Trophoblast cell (in vitro differentiated cells and primary cell): Measurements from ENCODE around the gene IRF7.

Experiments used
- DNase-seq, 2 donors: peaks; one replicate each; pipeline ENCODE4 v3.0.0-alpha.2; 2016
- H2AFZ ChIP-seq: 2 replicates; pipeline ENCODE4 v1.6.1; 2013; ENCODE audit warnings: low read length, moderate library complexity, mild to moderate bottlenecking; ENCODE audit not compliant: insufficient read depth, poor library complexity
- H2AK5ac ChIP-seq: 2 replicates; pipeline ENCODE4 v1.6.1; 2013; ENCODE audit warnings: mild to moderate bottlenecking, low read length
- H2BK120ac ChIP-seq: 2 replicates; pipeline ENCODE4 v1.6.1; 2013; ENCODE audit warnings: low read length, mild to moderate bottlenecking, moderate library complexity; ENCODE audit not compliant: insufficient read depth, poor library complexity
- H2BK12ac ChIP-seq: 2 replicates; pipeline ENCODE4 v1.6.1; 2013; ENCODE audit warnings: mild to moderate bottlenecking, low read length, moderate library complexity
- H2BK5ac ChIP-seq: 2 replicates; pipeline ENCODE4 v1.6.1; 2013; ENCODE audit warnings: low read length, low read depth, moderate library complexity, mild to moderate bottlenecking; ENCODE audit not compliant: poor library complexity
- H3K14ac ChIP-seq: 2 replicates; pipeline ENCODE4 v1.6.1; 2013; ENCODE audit warnings: mild to moderate bottlenecking, low read length
- H3K18ac ChIP-seq: 2 replicates; pipeline ENCODE4 v1.6.1; 2013; ENCODE audit warnings: mild to moderate bottlenecking, low read length
- H3K23ac ChIP-seq: 2 replicates; pipeline ENCODE4 v1.6.1; 2013; ENCODE audit warnings: low read length
- H3K27ac ChIP-seq: 2 replicates; pipeline ENCODE4 v1.5.1; 2013; ENCODE audit warnings: low read depth, mild to moderate bottlenecking, inconsistent platforms, low read length, moderate library complexity
- H3K27me3 ChIP-seq: 2 replicates; pipeline ENCODE4 v1.6.1; 2013; ENCODE audit warnings: inconsistent platforms, mild to moderate bottlenecking, low read length, moderate library complexity; ENCODE audit not compliant: insufficient read depth
- H3K36me3 ChIP-seq, 2 experiments: 1 replicate in 1 of 2; 2 replicates in 1 of 2; pipeline ENCODE4 v1.6.1; 2013; ENCODE audit warnings: low read length in 2 of 2, mild to moderate bottlenecking in 2 of 2, moderate library complexity in 1 of 2; ENCODE audit not compliant: insufficient read depth in 2 of 2, control insufficient read depth in 1 of 2
- H3K4ac ChIP-seq: 2 replicates; pipeline ENCODE4 v1.6.1; 2013; ENCODE audit warnings: low read depth, mild to moderate bottlenecking, low read length, moderate library complexity
- H3K4me1 ChIP-seq, 2 experiments: 1 replicate in 1 of 2; 2 replicates in 1 of 2; pipeline ENCODE4 v1.6.1; 2013; ENCODE audit warnings: low read length in 2 of 2, mild to moderate bottlenecking in 2 of 2, moderate library complexity in 1 of 2; ENCODE audit not compliant: insufficient read depth in 2 of 2, control insufficient read depth in 1 of 2
- H3K4me2 ChIP-seq: 2 replicates; pipeline ENCODE4 v1.6.1; 2013; ENCODE audit warnings: inconsistent platforms, mild to moderate bottlenecking, low read length, moderate library complexity
- H3K4me3 ChIP-seq: 2 replicates; pipeline ENCODE4 v1.5.1; 2013; ENCODE audit warnings: mild to moderate bottlenecking, low read depth, low read length, inconsistent platforms
- H3K79me1 ChIP-seq: one replicate; pipeline ENCODE4 v1.6.1; 2013; ENCODE audit warnings: low read length
- H3K79me2 ChIP-seq: 2 replicates; pipeline ENCODE4 v1.6.1; 2013; ENCODE audit warnings: low read length, mild to moderate bottlenecking; ENCODE audit not compliant: control insufficient read depth, insufficient read depth, poor library complexity
- H3K9ac ChIP-seq: 2 replicates; pipeline ENCODE4 v1.6.1; 2013; ENCODE audit warnings: mild to moderate bottlenecking, low read length
- H3K9me3 ChIP-seq: 2 replicates; pipeline ENCODE4 v1.6.1; 2013; ENCODE audit warnings: low read depth, mild to moderate bottlenecking, control low read depth, inconsistent platforms, low read length; ENCODE audit not compliant: insufficient read depth
- H4K12ac ChIP-seq: 2 replicates; pipeline ENCODE4 v1.6.1; 2013; ENCODE audit warnings: low read depth, mild to moderate bottlenecking, low read length, moderate library complexity
- H4K8ac ChIP-seq: 2 replicates; pipeline ENCODE4 v1.6.1; 2013; ENCODE audit warnings: low read depth, mild to moderate bottlenecking, low read length, moderate library complexity
- H4K91ac ChIP-seq: one replicate; pipeline ENCODE4 v1.6.1; 2013; ENCODE audit warnings: low read depth, mild to moderate bottlenecking, low read length, moderate library complexity
- WGBS: extraction: QIAGEN DNeasy Blood & Tissue Kit; methylation state at CpG from one replicate; pipeline ENCODE4 v1.1.7; 2013; ENCODE audit warnings: missing lambda C conversion rate; ENCODE audit not compliant: insufficient read length, insufficient coverage; ENCODE audit errors: extremely low coverage; 5-methylcytosine and 5-hydroxymethylcytosine counted together

The IRF7 gene

DNA sequence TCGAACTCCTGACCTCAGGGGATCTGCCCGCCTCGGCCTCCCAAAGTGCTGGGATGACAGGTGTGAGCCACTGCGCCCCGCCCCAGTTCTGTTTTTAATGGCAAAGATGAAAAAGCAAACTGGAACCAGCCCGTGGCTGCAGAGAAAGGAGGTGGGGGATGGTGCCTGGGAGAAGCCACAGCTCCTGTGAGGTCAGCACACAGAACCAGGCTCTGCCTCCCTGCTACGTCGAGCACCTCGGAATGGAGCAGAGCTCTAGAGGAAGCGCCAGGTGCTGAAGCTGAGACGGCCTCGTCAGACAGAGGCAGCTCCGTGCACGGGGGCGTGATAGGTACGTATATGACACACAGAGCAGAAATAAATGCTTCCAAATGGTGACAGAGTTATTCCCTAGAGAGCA lies 29.8 kb upstream of the IRF7 start:
- no CpG with 5 or more reads among the region's 16 CpGs for WGBS
- no peak overlapping the region for H3K27ac ChIP-seq
- no peak overlapping the region for H2BK5ac ChIP-seq
- H3K9me3 ChIP-seq, result peaks cover 4% of the 10 kb centered on the region
- no peaks in the 10 kb centered on the region for H3K27me3 ChIP-seq
- no peaks in the 10 kb centered on the region for H3K4me1 ChIP-seq
- H2BK120ac ChIP-seq, result no peak overlapping the region
- H3K23ac ChIP-seq, result no peak overlapping the region
- no peak overlapping the region for H3K9ac ChIP-seq
- H3K36me3 ChIP-seq, result peaks cover 31 to 35% of the 10 kb centered on the region in 2 experiments
- no peak overlapping the region for H2AFZ ChIP-seq
- no peak for DNase-seq
- H3K18ac ChIP-seq, result no peak overlapping the region
- no peak overlapping the region for H4K8ac ChIP-seq
- H3K79me1 ChIP-seq, result no peaks in the 10 kb centered on the region
- no peak overlapping the region for H3K4ac ChIP-seq
- no peaks in the 10 kb centered on the region for H3K79me2 ChIP-seq
- no peak overlapping the region for H4K12ac ChIP-seq
- H2BK12ac ChIP-seq, result no peak overlapping the region
- no peak overlapping the region for H4K91ac ChIP-seq
- no peak overlapping the region for H2AK5ac ChIP-seq
- no peak overlapping the region for H3K4me3 ChIP-seq
- no peak overlapping the region for H3K4me2 ChIP-seq
- H3K14ac ChIP-seq, result no peak overlapping the region

DNA sequence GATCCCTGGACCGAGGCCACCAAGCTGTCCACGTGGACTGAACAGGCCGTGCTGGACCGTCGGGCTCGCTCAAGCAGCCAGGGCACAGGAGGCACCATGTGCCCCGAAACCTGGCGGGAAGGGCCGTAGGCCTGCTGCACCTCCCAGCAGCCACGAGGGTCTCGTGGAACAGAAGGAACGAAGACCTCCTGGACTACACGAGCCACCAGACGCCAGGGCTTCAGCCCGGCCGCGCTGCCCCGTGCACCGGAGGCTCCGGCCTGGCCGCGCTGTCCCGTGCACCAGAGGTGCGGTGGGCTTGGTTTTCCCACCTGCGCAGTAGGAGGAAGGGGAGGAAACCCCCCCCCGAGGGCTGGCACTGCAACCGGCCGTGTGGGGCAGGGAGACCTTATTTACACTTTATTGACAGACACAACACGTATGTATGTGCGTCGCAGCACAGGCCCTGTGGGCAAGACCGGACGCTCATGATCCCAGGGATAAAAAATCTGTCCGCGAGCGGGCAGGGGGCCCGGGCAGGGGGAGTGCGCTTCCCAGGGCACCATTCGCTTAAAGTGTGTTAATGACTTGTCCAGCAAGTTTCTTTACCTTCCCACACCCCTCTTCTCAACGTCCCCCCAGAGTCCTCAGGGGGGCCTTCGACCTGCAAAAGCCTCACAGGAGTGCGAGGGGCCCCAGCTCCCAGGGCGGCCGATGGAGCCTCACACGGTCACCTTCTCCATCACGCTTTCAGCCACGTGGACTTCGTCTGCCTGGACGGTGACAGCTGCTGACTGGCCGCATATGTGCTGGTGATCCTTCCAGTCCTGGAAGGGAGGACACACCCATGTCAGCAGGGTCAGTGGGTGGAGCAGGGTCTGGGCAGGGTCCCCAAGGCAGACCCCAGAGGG lies 28.3 kb upstream of the IRF7 start:
- Histone ChIP-seq H3K79me2 (no peaks in the 10 kb centered on the region), H2BK120ac (no peak overlapping the region)
- no CpG with 5 or more reads among the region's 50 CpGs for WGBS

DNA sequence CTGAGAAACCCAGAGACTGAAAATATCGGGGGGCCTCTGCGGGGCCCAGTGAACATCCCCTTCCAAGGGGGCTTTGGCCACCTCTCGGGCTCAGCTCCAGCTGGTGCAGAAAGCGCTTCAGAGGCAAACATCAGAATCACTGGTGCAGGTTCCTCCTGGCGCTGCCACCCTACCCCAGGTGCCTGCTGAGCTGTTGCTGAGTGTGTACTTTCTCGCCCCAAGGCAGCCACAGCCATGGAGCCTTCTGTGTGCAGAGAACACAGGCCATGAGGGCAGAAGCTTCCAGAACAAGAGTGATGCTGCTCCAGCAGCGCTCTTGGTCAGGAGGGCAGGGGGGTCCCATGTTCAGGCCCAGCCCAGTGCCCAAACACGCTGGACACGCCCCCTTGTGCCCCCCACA lies 27.6 kb upstream of the IRF7 start:
- Histone ChIP-seq H2BK12ac (no peak overlapping the region), H2BK120ac (no peak overlapping the region), H2AK5ac (no peak overlapping the region), H3K27me3 (peaks cover 16% of the 10 kb centered on the region), H3K18ac (no peak overlapping the region), H4K91ac (no peak overlapping the region), H3K4me1 (peaks cover 0 to 10% of the 10 kb centered on the region in 2 experiments), H2AFZ (no peak overlapping the region), H3K14ac (no peak overlapping the region), H3K9me3 (peaks cover 6% of the 10 kb centered on the region), H4K12ac (no peak overlapping the region), H3K79me1 (no peaks in the 10 kb centered on the region), H3K27ac (no peak overlapping the region), H3K4me2 (no peak overlapping the region), H3K79me2 (no peaks in the 10 kb centered on the region), H3K4ac (no peak overlapping the region), H3K9ac (no peak overlapping the region), H4K8ac (no peak overlapping the region), H3K36me3 (peaks cover 25 to 29% of the 10 kb centered on the region in 2 experiments), H2BK5ac (no peak overlapping the region), H3K4me3 (no peak overlapping the region), H3K23ac (no peak overlapping the region)
- DNase-seq, result no peak
- WGBS, result no CpG with 5 or more reads among the region's 9 CpGs

More for the DNA sequence above, 28.3 kb upstream of the IRF7 start:
- no peak for DNase-seq
- no peak overlapping the region for H3K23ac ChIP-seq
- H3K9ac ChIP-seq, result no peak overlapping the region
- no peak overlapping the region for H3K18ac ChIP-seq
- peaks cover 25 to 29% of the 10 kb centered on the region in 2 experiments for H3K36me3 ChIP-seq
- H2AFZ ChIP-seq, result no peak overlapping the region
- H3K27me3 ChIP-seq, result peaks cover 9% of the 10 kb centered on the region
- peaks cover 6% of the 10 kb centered on the region for H3K9me3 ChIP-seq
- H4K8ac ChIP-seq, result no peak overlapping the region
- H3K4me2 ChIP-seq, result no peak overlapping the region
- H2BK12ac ChIP-seq, result no peak overlapping the region
- H4K91ac ChIP-seq, result no peak overlapping the region
- H3K4me3 ChIP-seq, result no peak overlapping the region
- H3K14ac ChIP-seq, result no peak overlapping the region
- H2AK5ac ChIP-seq, result no peak overlapping the region
- no peaks in the 10 kb centered on the region for H3K79me1 ChIP-seq
- H3K4me1 ChIP-seq, result peaks cover 0 to 6% of the 10 kb centered on the region in 2 experiments
- no peak overlapping the region for H3K4ac ChIP-seq
- H3K27ac ChIP-seq, result no peak overlapping the region
- no peak overlapping the region for H4K12ac ChIP-seq
- H2BK5ac ChIP-seq, result no peak overlapping the region

DNA sequence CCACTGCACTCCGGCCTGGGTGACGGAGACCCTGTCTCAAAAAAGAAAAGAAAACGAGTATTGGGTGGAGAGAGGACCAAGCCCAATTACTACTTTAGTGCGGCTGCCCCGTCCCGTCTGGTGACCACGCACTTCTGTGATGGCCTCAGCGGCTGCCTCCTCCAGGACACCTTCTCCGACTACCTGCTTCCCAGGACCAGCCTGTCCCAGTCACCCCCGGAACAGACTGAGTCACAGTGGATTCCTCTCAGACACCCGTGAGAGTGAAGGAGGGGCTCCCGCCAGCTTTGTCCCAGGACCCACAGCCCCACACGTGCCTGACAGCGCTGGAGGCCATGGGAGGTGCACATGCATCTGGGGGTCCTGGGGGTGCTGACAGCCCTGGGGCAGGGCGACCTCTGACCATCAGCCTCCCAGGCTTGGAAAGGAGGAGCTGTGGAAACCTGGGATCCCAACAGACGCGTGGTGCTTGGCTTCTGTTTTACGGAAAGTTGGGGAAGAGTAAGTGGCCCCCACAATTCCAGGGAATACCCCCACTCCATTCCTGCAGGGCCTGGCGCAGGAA lies 26.1 kb upstream of the IRF7 start:
- Histone ChIP-seq H3K9ac (no peak overlapping the region), H3K27ac (no peak overlapping the region), H2BK12ac (no peak overlapping the region), H3K4me3 (no peak overlapping the region), H3K9me3 (peaks cover 6% of the 10 kb centered on the region), H2AFZ (no peak overlapping the region), H3K18ac (no peak overlapping the region), H3K36me3 (peaks cover 22 to 25% of the 10 kb centered on the region in 2 experiments), H3K27me3 (peaks cover 31% of the 10 kb centered on the region), H3K4me2 (no peak overlapping the region), H2BK5ac (no peak overlapping the region), H3K4ac (no peak overlapping the region), H2AK5ac (no peak overlapping the region), H4K91ac (no peak overlapping the region), H4K12ac (no peak overlapping the region), H4K8ac (no peak overlapping the region), H3K23ac (no peak overlapping the region), H3K4me1 (peaks cover 12 to 23% of the 10 kb centered on the region in 2 experiments), H3K79me2 (no peaks in the 10 kb centered on the region), H3K79me1 (no peaks in the 10 kb centered on the region), H2BK120ac (no peak overlapping the region), H3K14ac (no peak overlapping the region)
- WGBS, result no CpG with 5 or more reads among the region's 19 CpGs
- DNase-seq, result no peak
